K562 (cell line): ENCODE results near the gene DKC1. TPM values are rescaled to one million over a fixed set of nuclear protein-coding genes. Genes with fewer than 3 reads are reported as not detected.

Source experiments
- AFF1 ChIP-seq, 2 experiments: fragments of 450-650 bp; IDR thresholded peaks; 2 replicates each; pipeline ENCODE4 v1.6.1; 2018; ENCODE audit warnings: mild to moderate bottlenecking in 2 of 2, low read depth in 1 of 2; ENCODE audit not compliant: partially characterized antibody in 2 of 2
- KDM5B ChIP-seq: fragments of 200-600 bp; sonication (generic); IDR thresholded peaks from 2 replicates; pipeline ENCODE4 v1.6.1; 2012; ENCODE audit warnings: low read depth, mild to moderate bottlenecking, moderate library complexity, low read length, control low read depth, inconsistent platforms; ENCODE audit not compliant: insufficient replicate concordance
- NR0B1 ChIP-seq: fragments of 450-650 bp; IDR thresholded peaks from one replicate; pipeline ENCODE4 v1.6.1; 2018; ENCODE audit warnings: mild to moderate bottlenecking, moderate library complexity; ENCODE audit not compliant: partially characterized antibody
- PHF20 ChIP-seq: fragments of 450-650 bp; IDR thresholded peaks from 2 replicates; pipeline ENCODE4 v1.6.1; 2018; ENCODE audit not compliant: partially characterized antibody
- POLR2A ChIP-seq: fragments of 450-650 bp; conservative IDR thresholded peaks from 2 replicates; pipeline ENCODE4 v1.6.1; 2016
- RREB1 ChIP-seq: fragments of 250-450 bp; sonication (Bioruptor Pico); IDR thresholded peaks from 2 replicates; pipeline ENCODE4 v1.4.0; 2020
- SP2 ChIP-seq: IDR thresholded peaks from 2 replicates; pipeline ENCODE4 v1.6.1; 2011; ENCODE audit warnings: mild to moderate bottlenecking, low read depth, low read length, moderate library complexity; ENCODE audit not compliant: poor library complexity, severe bottlenecking; ENCODE audit errors: extremely low read depth
- SPI1 ChIP-seq: IDR thresholded peaks from 2 replicates; pipeline ENCODE4 v1.6.1; 2011; ENCODE audit warnings: low read depth, low read length, control low read depth, borderline replicate concordance
- VEZF1 ChIP-seq: fragments of 200-800 bp; sonication (Bioruptor generic); IDR thresholded peaks from 2 replicates; pipeline ENCODE4 v1.6.1; 2017; ENCODE audit warnings: missing genetic modification characterization, missing compliant biosample characterization
- ZNF175 ChIP-seq: fragments of 200-800 bp; sonication (Bioruptor generic); IDR thresholded peaks from 2 replicates; pipeline ENCODE4 v1.6.1; 2016; ENCODE audit warnings: low read depth, mild to moderate bottlenecking, missing genetic modification characterization, missing compliant biosample characterization
- ZNF507 ChIP-seq: conservative IDR thresholded peaks from 2 replicates; pipeline ENCODE4 v1.6.1; 2017; ENCODE audit warnings: missing genetic modification characterization, missing compliant biosample characterization
- polyA plus RNA-seq, 8 experiments: library from polyadenylated mRNA; depleted of rRNA in 4 of 8; stranded (reverse) in 5 of 8; unstranded in 3 of 8; fragments of >200 nt; fragmentation: Nextera tagmentation in 2 of 8; fragmentation: Illumina TruSeq in 1 of 8; extraction: Ambion mirVana in 2 of 8; extraction: Trizol in 1 of 8; gene quantifications; 2 replicates each; pipeline versions ENCODE4 v1.2.1 to v1.2.3, GENCODE V29; 2011 to 2014; ENCODE audit warnings: inconsistent platforms in 1 of 8, missing spikeins in 1 of 8
- total RNA-seq, 7 experiments: library from RNA; depleted of rRNA in 6 of 7; stranded (reverse); fragments of >200 nt in 6 of 7; fragmentation: Illumina TruSeq in 2 of 7; extraction: Trizol in 2 of 7; gene quantifications; 2 replicates each; pipeline versions ENCODE4 v1.2.1 to v1.2.3, GENCODE V29; 2011 to 2021; ENCODE audit warnings: low replicate concordance in 1 of 7
- TF ChIP-seq, protein P1 (sequence below): sonication (generic); formaldehyde crosslinking; IDR thresholded peaks from 2 replicates; pipeline ENCODE4 v1.8.1; 2022; ENCODE audit warnings: missing genetic modification reagents

The DKC1 gene
- total and polyA plus RNA-seq, 9 of the 15 experiments (the other 6 are each of a cell fraction or from before 2014, with no cell fraction given) = 205 to 313 (median 219) TPM

GRCh38 chrX:154751203-154751668 lies 11.4 kb upstream of the DKC1 start (continued):
- TF ChIP-seq RREB1 (CRISPR knock-in tag) (no peak), KDM5B (peak; percentile 62), ZNF507 (tag) (no peak), PHF20 (peak; percentile 12), POLR2A (peak; percentile 66), NR0B1 (no peak), ZNF175 (CRISPR knock-in tag) (no peak), VEZF1 (peak; percentile 76), SP2 (no peak), SPI1 (peak; percentile 93), AFF1 (IDR thresholded peaks at IDR 0.05; ENCODE audit: low read depth in 1 of 2, partially characterized antibody in 2 of 2) (no peak)
- TF ChIP-seq, protein P1, sequence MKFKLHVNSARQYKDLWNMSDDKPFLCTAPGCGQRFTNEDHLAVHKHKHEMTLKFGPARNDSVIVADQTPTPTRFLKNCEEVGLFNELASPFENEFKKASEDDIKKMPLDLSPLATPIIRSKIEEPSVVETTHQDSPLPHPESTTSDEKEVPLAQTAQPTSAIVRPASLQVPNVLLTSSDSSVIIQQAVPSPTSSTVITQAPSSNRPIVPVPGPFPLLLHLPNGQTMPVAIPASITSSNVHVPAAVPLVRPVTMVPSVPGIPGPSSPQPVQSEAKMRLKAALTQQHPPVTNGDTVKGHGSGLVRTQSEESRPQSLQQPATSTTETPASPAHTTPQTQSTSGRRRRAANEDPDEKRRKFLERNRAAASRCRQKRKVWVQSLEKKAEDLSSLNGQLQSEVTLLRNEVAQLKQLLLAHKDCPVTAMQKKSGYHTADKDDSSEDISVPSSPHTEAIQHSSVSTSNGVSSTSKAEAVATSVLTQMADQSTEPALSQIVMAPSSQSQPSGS (CRISPR knock-in tag) = no peak
